ENCODE measurements around the gene ARHGEF4. TPM values are rescaled to one million over a fixed set of nuclear protein-coding genes. Genes with fewer than 3 reads are reported as not detected.

The ARHGEF4 gene
- total RNA-seq, 1 experiment from 2014 or later, result 26.6 TPM

DNA sequence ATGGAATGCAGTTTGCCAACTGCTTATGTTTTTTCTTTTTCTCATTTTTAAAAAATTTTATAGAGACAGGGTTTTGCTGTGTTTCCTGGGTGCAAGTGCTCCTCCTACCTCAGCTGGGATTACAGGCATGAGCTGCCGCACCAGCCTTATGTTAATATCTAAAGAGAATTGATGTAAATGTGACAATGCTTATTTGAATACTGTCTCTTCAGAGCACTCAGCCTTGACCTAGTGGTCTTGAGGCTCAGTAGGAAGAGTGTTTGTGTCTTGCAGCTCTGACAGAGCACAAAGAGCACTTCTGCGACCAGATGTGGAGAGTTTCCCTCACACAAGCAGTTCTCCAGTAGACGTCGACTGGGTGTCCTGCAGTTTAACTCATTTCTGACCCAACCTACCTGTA is 55.3 kb downstream of the ARHGEF4 start:
- H3K27ac ChIP-seq (ENCODE audit: low read depth, low read length), result no peak overlapping the region
- H3K79me2 ChIP-seq (ENCODE audit: insufficient read depth, low read length), result peaks cover 4% of the 10 kb centered on the region; the same call in 1 of the 2 replicates
- no peaks in the 10 kb centered on the region for H4K20me1 ChIP-seq (ENCODE audit: insufficient read depth)
- no peak overlapping the region for H2AFZ ChIP-seq (ENCODE audit: low read depth, low read length, poor library complexity, severe bottlenecking)
- H3K36me3 ChIP-seq (ENCODE audit: control insufficient read depth in 1 of 2, insufficient read depth in 2 of 2, low read length in 2 of 2), result no peaks in the 10 kb centered on the region
- no peaks in the 10 kb centered on the region for H3K9me2 ChIP-seq (ENCODE audit: insufficient read depth)
- ChIA-PET CTCF (no interaction called here), RAD21 (ENCODE audit: low non-redundant PET in 1 of 2, low total read pairs in 2 of 2, uncharacterized antibody in 2 of 2, unreplicated experiment in 2 of 2) (no interaction called here), POLR2A (no interaction called here)
- DNase-seq (ENCODE audit: low read depth, low spot score), result no peak
- no peak for ATAC-seq
- no TSS peak for BruUV-seq (replicated peaks)
- no peak overlapping the region for H3K4me2 ChIP-seq (ENCODE audit: low read length)
- intact Hi-C loops (cut with micrococcal nuclease), result no loop called here
- TF ChIP-seq SP1 (IDR thresholded peaks at IDR 0.05; ENCODE audit: low read depth), result no peak
- TF ChIP-seq TCF7L2 (IDR thresholded peaks at IDR 0.05; ENCODE audit: borderline replicate concordance, extremely low read depth, insufficient read depth, insufficient read length), result no peak
- H3K9ac ChIP-seq (ENCODE audit: low read length), result no peak overlapping the region
- H3K4me1 ChIP-seq (ENCODE audit: control insufficient read depth in 1 of 2, insufficient read depth in 2 of 2, low read length in 2 of 2), result peaks cover 0 to 8% of the 10 kb centered on the region in 2 experiments; a peak in 1 of 4 replicates
- no peaks in the 10 kb centered on the region for H3K9me3 ChIP-seq (ENCODE audit: control insufficient read depth in 1 of 2, insufficient read depth in 1 of 2, low read depth in 1 of 2, low read length in 2 of 2)
- H3K27me3 ChIP-seq (ENCODE audit: insufficient read depth, low read length), result no peaks in the 10 kb centered on the region
- H3K4me3 ChIP-seq (replicated peaks in 1 of 2; ENCODE audit: low read depth in 1 of 2, low read length in 2 of 2), result no peak overlapping the region

DNA sequence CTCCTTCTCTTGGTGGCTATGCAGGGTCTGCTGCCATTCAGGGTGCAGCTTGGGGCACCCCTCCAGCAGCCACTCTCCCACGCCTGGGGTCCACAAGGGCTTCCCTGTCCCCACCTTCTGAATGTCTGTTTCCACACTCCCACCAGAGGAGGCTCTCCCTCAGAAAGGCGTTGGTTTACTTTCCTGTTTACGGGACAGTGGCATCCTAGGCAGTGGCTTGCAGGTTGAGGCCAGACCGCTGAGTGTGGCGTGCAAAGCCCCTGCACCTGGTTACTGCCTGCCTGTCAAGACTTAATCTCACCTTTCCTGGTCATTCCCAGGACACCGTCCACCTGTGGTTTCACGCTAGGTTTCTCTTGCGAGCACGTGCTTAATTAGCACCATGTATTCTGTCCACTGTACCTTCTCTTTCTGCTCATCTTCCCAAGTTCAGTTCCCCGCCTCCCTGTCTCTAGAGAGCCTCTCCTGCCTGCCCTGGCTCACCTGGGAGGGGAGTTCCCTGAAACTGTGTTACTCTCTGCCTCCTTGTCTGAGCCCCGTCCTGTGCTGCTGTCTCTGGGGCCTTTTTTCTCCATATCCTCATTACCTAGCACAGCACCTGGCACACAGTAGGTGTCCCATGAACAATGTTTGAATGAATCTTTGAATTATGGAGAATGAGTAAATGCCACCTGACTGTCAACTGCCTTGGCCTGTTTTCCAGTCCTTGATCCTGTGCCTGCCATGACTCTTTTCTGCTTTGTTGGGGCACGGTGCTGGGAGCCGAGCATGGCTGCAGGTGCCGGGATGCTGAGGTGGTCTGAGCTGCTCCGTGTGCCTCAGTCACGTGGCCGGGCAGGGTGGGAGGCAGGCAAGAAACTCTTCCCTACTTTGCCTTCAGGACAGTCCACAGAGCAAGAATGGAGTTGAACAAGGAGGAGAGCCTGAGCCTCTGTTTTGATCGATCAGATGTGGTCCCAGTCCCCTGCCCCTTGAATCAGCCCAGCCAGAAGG is 56.4 kb downstream of the ARHGEF4 start:
- ChIA-PET RAD21 (ENCODE audit: low non-redundant PET in 1 of 2, low total read pairs in 2 of 2, uncharacterized antibody in 2 of 2, unreplicated experiment in 2 of 2) (no interaction called here), POLR2A (no interaction called here), CTCF (no interaction called here)
- H4K20me1 ChIP-seq (ENCODE audit: insufficient read depth), result no peaks in the 10 kb centered on the region
- H2AFZ ChIP-seq (ENCODE audit: low read depth, low read length, poor library complexity, severe bottlenecking), result no peak overlapping the region
- no peak overlapping the region for H3K4me3 ChIP-seq (replicated peaks in 1 of 2; ENCODE audit: low read depth in 1 of 2, low read length in 2 of 2)
- no TSS peak for BruUV-seq (replicated peaks)
- H3K27ac ChIP-seq (ENCODE audit: low read depth, low read length), result no peak overlapping the region
- no peak overlapping the region for H3K9ac ChIP-seq (ENCODE audit: low read length)
- H3K4me1 ChIP-seq (ENCODE audit: control insufficient read depth in 1 of 2, insufficient read depth in 2 of 2, low read length in 2 of 2), result peaks cover 0 to 8% of the 10 kb centered on the region in 2 experiments; a peak in 1 of 4 replicates
- no peak overlapping the region for H3K4me2 ChIP-seq (ENCODE audit: low read length)
- H3K27me3 ChIP-seq (ENCODE audit: insufficient read depth, low read length), result no peaks in the 10 kb centered on the region
- H3K36me3 ChIP-seq (ENCODE audit: control insufficient read depth in 1 of 2, insufficient read depth in 2 of 2, low read length in 2 of 2), result no peaks in the 10 kb centered on the region
- DNase-seq (ENCODE audit: low read depth, low spot score) (no peak), ATAC-seq (no peak)
- H3K79me2 ChIP-seq (ENCODE audit: insufficient read depth, low read length), result peaks cover 4% of the 10 kb centered on the region; the same call in 1 of the 2 replicates
- H3K9me2 ChIP-seq (ENCODE audit: insufficient read depth), result no peaks in the 10 kb centered on the region
- no peaks in the 10 kb centered on the region for H3K9me3 ChIP-seq (ENCODE audit: control insufficient read depth in 1 of 2, insufficient read depth in 1 of 2, low read depth in 1 of 2, low read length in 2 of 2)
- intact Hi-C loops (cut with micrococcal nuclease), result no loop called here
- TF ChIP-seq EZH2 (IDR thresholded peaks at IDR 0.05) (no peak), SRF (IDR thresholded peaks at IDR 0.05; ENCODE audit: low read depth) (no peak), EGR1 (IDR thresholded peaks at IDR 0.05; ENCODE audit: low read depth) (no peak), SIN3A (IDR thresholded peaks at IDR 0.05; ENCODE audit: low read depth) (no peak), ZNF274 (IDR thresholded peaks at IDR 0.05; ENCODE audit: low read depth, low read length) (no peak), TCF7L2 (IDR thresholded peaks at IDR 0.05; ENCODE audit: borderline replicate concordance, extremely low read depth, insufficient read depth, insufficient read length) (no peak), ELF1 (IDR thresholded peaks at IDR 0.05; ENCODE audit: borderline replicate concordance, low read depth) (no peak), SP1 (IDR thresholded peaks at IDR 0.05; ENCODE audit: low read depth) (no peak), CBX3 (IDR thresholded peaks at IDR 0.05; ENCODE audit: low read depth) (no peak), POLR2A (IDR thresholded peaks at IDR 0.05; ENCODE audit: borderline replicate concordance, extremely low read depth, insufficient read depth, insufficient read length) (no peak), CEBPB (IDR thresholded peaks at IDR 0.05; ENCODE audit: low read depth) (no peak)
- TF ChIP-seq, protein P1, sequence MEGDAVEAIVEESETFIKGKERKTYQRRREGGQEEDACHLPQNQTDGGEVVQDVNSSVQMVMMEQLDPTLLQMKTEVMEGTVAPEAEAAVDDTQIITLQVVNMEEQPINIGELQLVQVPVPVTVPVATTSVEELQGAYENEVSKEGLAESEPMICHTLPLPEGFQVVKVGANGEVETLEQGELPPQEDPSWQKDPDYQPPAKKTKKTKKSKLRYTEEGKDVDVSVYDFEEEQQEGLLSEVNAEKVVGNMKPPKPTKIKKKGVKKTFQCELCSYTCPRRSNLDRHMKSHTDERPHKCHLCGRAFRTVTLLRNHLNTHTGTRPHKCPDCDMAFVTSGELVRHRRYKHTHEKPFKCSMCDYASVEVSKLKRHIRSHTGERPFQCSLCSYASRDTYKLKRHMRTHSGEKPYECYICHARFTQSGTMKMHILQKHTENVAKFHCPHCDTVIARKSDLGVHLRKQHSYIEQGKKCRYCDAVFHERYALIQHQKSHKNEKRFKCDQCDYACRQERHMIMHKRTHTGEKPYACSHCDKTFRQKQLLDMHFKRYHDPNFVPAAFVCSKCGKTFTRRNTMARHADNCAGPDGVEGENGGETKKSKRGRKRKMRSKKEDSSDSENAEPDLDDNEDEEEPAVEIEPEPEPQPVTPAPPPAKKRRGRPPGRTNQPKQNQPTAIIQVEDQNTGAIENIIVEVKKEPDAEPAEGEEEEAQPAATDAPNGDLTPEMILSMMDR (IDR thresholded peaks at IDR 0.05 in 2 of 3, conservative IDR thresholded peaks at IDR 0.05 in 1 of 3; ENCODE audit: borderline replicate concordance in 1 of 3, insufficient read depth in 1 of 3, low read depth in 2 of 3, low read length in 2 of 3), result no peak
- TF ChIP-seq, protein P2, sequence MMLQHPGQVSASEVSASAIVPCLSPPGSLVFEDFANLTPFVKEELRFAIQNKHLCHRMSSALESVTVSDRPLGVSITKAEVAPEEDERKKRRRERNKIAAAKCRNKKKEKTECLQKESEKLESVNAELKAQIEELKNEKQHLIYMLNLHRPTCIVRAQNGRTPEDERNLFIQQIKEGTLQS (IDR thresholded peaks at IDR 0.05), result no peak

Data from HCT116 (cell line).